GM11168 (cell line): ENCODE data around the gene CD1D.

ENCODE experiments used
- in situ Hi-C: fragments of 300-500 bp; cut with MboI; formaldehyde crosslinking; loops from one replicate; pipeline ENCODE4 v1.12.0; 2022; ENCODE audit warnings: low sequenced_read_pairs; ENCODE audit not compliant: unreplicated experiment

CD1D gene

GRCh38 chr1:158180741-158181576 is at the start of gene CD1D:
TSS of gene CD1D (plus strand) at chr1:158180895. CDS start at chr1:158181102, 207 bp downstream.
- in situ Hi-C loops, result no loop called here

GRCh38 chr1:158131217-158131616 is 49.5 kb upstream of the CD1D start:
- in situ Hi-C loops, result no loop called here

GRCh38 chr1:158140764-158141192 is 39.9 kb upstream of the CD1D start:
- in situ Hi-C loops, result no loop called here

- in situ Hi-C loops, result no loop called here
These were observed 35.4 kb upstream of the CD1D start for GRCh38 chr1:158145173-158145719.

GRCh38 chr1:158146165-158146564 is 34.5 kb upstream of the CD1D start:
- in situ Hi-C loops, result no loop called here

- in situ Hi-C loops, result no loop called here
These were observed 34.0 kb upstream of the CD1D start for GRCh38 chr1:158146739-158147138.

GRCh38 chr1:158147401-158147800 is 33.3 kb upstream of the CD1D start:
- in situ Hi-C loops, result no loop called here

GRCh38 chr1:158147869-158148268 is 32.8 kb upstream of the CD1D start:
- in situ Hi-C loops, result no loop called here

- in situ Hi-C loops, result no loop called here
These were observed 32.2 kb upstream of the CD1D start for GRCh38 chr1:158148468-158148867.

GRCh38 chr1:158149175-158149574 is 31.5 kb upstream of the CD1D start:
- in situ Hi-C loops, result no loop called here

GRCh38 chr1:158149577-158150269 is 31.0 kb upstream of the CD1D start:
- in situ Hi-C loops, result no loop called here

GRCh38 chr1:158150523-158150922 is 30.2 kb upstream of the CD1D start:
- in situ Hi-C loops, result no loop called here

- in situ Hi-C loops, result no loop called here
These were observed 27.5 kb upstream of the CD1D start for GRCh38 chr1:158153179-158153578.

- in situ Hi-C loops, result no loop called here
These were observed 26.8 kb upstream of the CD1D start for GRCh38 chr1:158153746-158154444.

GRCh38 chr1:158154501-158154900 is 26.2 kb upstream of the CD1D start:
- in situ Hi-C loops, result no loop called here

- in situ Hi-C loops, result no loop called here
These were observed 25.0 kb upstream of the CD1D start for GRCh38 chr1:158155673-158156072.

- in situ Hi-C loops, result no loop called here
These were observed 21.1 kb upstream of the CD1D start for GRCh38 chr1:158159597-158159996.

GRCh38 chr1:158161446-158161845 is 19.2 kb upstream of the CD1D start:
- in situ Hi-C loops, result no loop called here

- in situ Hi-C loops, result no loop called here
These were observed 17.4 kb upstream of the CD1D start for GRCh38 chr1:158163000-158163947.

- in situ Hi-C loops, result no loop called here
These were observed 11.6 kb upstream of the CD1D start for GRCh38 chr1:158169105-158169504.
